Measurements from ENCODE around the gene SLC39A10.
"Not testable (repeated sequence)": the region's sequence is repeated elsewhere in the genome, so short reads cannot be mapped to it uniquely, and the experiment has no call there.

Gene SLC39A10

DNA sequence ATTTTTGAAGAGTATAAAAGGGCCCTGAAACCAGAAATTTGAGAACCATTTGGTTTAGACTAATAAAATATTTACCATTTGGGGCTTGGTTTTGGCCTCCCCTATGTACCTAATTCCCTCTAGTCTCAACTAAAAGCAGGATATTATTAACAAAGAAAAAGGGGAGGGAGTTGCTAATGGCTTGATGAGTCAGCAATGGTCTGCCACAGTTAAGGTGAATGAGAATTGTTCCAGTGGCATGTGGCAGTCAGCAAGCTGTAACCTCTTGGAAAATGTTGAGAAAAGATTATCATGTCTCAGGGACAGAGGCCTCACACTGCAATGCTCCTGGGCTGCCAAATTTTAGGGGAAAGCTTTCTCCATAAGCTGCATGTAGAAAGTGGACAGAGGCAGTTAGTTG, 20.1 kb upstream of the SLC39A10 start:
- TF ChIP-seq, protein P1, sequence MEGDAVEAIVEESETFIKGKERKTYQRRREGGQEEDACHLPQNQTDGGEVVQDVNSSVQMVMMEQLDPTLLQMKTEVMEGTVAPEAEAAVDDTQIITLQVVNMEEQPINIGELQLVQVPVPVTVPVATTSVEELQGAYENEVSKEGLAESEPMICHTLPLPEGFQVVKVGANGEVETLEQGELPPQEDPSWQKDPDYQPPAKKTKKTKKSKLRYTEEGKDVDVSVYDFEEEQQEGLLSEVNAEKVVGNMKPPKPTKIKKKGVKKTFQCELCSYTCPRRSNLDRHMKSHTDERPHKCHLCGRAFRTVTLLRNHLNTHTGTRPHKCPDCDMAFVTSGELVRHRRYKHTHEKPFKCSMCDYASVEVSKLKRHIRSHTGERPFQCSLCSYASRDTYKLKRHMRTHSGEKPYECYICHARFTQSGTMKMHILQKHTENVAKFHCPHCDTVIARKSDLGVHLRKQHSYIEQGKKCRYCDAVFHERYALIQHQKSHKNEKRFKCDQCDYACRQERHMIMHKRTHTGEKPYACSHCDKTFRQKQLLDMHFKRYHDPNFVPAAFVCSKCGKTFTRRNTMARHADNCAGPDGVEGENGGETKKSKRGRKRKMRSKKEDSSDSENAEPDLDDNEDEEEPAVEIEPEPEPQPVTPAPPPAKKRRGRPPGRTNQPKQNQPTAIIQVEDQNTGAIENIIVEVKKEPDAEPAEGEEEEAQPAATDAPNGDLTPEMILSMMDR (IDR thresholded peaks at IDR 0.05; ENCODE audit: borderline replicate concordance, insufficient read depth, low read depth, low read length) = no peak
- H3K4me3 ChIP-seq (ENCODE audit: low read depth, low read length) = no peak overlapping the region

DNA sequence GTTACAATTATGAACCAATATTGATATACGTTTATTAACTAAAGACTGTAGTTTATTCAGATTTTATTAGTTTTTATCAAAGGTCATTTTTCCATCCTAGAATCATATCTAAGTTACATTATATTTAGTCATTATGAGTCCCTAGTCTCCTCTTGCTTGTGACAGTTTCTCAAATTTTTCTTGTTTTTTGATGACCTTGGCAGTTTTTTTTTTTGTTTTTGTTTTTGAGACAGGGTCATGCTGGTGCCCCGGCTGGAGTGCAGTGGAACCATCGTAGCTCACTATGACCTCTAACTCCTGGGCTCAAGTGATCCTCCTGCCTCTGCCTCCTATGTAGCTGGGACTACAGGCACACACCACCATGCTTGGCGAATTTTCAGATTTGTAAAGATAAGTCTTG, 18.3 kb upstream of the SLC39A10 start:
- TF ChIP-seq, protein P1 (IDR thresholded peaks at IDR 0.05; ENCODE audit: borderline replicate concordance, insufficient read depth, low read depth, low read length) = no peak
- H3K4me3 ChIP-seq (ENCODE audit: low read depth, low read length) = no peak overlapping the region

DNA sequence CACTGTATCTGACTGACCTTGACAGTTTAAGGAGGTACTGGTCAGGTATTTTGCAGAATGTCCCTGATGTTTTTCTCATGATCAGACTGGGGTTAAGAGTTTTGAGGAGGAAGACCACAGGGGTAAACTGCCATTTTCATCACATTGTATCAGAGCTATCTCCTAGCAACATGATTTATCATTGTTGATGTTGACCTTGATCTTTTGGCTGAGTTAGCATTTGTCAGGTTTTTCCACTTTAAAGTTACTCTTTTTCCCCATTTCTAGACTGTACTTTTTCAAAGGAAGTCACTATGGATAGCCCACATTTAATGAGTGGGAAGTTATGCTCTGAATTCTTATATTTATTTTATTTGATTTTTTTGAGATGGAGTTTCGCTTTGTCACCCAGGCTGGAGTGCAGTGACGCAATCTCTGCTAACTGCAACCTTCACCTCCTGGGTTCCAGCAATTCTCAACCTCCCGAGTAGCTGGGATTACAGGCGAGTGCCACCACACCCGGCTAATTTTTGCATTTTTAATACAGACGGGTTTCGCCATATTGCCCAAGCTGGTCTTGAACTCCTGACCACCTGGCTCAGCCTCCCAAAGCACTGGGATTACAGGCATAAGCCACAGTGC, 17.7 kb upstream of the SLC39A10 start:
- no peak overlapping the region for H3K4me3 ChIP-seq (ENCODE audit: low read depth, low read length)
- TF ChIP-seq, protein P1 (IDR thresholded peaks at IDR 0.05; ENCODE audit: borderline replicate concordance, insufficient read depth, low read depth, low read length) = no peak

DNA sequence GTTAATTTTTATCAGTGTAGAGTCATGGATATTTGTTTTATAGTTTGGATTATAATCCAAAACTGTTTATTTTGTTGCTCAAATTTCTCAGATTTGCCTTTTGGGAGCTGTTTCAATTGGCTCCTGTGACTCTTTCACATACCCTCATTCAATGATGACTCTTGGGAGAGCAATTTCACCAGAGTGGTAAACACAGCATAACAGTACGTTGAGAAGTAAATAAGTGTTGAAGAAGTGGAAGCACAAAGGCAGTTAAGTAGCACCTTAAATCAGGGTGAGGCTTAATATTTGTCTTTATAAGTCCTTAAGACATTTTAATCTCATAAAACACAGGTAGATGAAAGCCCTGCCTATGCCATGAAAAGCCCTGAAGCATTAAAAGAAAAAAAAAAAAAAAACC, 17.1 kb upstream of the SLC39A10 start:
- TF ChIP-seq, protein P1 (IDR thresholded peaks at IDR 0.05; ENCODE audit: borderline replicate concordance, insufficient read depth, low read depth, low read length) = no peak
- H3K4me3 ChIP-seq (ENCODE audit: low read depth, low read length) = no peak overlapping the region

DNA sequence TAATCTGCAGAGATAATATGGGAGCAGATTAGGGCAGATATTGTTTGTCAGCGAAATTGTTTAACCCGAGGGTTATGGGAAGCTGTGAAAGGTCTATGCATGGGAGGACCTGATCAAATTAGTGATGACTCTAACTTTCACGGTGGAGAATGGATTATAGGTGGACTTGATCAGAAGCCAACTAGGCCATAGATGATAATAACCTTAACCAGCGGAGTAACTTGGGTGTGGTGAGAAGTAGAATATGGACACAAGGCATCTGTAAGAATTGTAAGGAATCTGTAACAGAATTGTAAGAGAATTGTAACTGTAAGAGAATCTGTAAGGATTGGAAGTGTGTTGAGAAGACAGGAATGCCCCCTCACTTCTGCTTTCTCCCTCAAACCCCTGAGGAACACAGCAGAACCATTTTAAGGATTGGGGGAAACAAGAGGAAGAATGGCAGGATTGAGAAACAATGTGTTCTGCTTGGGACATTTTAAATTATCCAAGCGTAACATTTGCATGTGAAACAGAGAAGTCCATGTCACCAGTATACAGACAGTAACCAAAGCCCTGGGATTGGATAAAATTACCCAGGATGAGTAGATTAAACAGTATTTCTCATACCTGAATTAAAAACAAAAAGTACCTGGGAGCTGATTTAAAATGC, 14.9 kb upstream of the SLC39A10 start:
- TF ChIP-seq, protein P1 (IDR thresholded peaks at IDR 0.05; ENCODE audit: borderline replicate concordance, insufficient read depth, low read depth, low read length) = no peak
- no peak overlapping the region for H3K4me3 ChIP-seq (ENCODE audit: low read depth, low read length)

DNA sequence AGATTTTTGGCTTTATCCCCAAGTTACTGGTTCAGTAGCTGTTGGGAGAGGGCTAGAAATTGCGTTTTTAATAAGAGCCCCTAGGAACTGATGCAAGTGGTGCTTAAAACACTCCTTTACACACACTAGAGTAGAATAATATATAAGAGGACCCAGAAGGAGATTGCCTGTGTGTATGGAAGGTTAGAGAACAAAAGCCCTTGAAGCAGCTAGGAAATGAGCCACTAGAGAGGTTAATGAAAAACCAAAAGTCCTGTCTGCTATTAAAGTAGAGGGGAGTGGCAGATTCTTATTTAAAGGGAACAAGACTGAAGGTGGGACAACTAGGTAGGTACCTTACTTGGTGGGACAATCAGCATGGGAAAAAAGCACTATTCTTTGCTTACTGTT, 14.4 kb upstream of the SLC39A10 start:
- no peak overlapping the region for H3K4me3 ChIP-seq (ENCODE audit: low read depth, low read length)
- TF ChIP-seq, protein P1 (IDR thresholded peaks at IDR 0.05; ENCODE audit: borderline replicate concordance, insufficient read depth, low read depth, low read length) = no peak

DNA sequence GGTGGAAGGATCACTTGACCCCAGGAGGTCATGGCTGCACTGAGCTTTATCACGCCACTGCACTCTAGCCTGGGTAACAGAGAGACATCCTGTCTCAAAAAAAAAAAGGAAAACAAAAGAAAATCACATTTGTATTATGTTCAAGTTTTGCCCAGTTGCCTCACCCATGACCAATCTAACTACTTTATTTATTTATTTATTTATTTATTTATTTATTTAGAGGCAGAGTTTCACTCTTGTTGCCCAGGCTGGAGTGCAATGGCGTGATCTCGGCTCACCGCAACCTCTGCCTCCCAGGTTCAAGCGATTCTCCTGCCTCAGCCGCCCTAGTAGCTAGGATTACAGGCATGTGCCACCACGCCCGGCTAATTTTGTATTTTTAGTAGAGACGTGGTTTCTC, 12.3 kb upstream of the SLC39A10 start:
- H3K4me3 ChIP-seq (ENCODE audit: low read depth, low read length) = not testable (repeated sequence)

All from GM12875 (cell line).